HG02885 (cell line): ENCODE data around the gene THEM4.

Experiments used
- ATAC-seq: cut with Tn5 transposase; IDR thresholded peaks from one replicate; pipeline ENCODE4 v1.9.1; 2021; ENCODE audit warnings: mild to moderate bottlenecking; ENCODE audit not compliant: unreplicated experiment, poor library complexity

THEM4 gene

GRCh38 chr1:151840421-151840820 is 68.9 kb downstream of the THEM4 start:
- no peak for ATAC-seq

- ATAC-seq, result no peak
Observed at GRCh38 chr1:151839457-151840403, 69.6 kb downstream of the THEM4 start, which contains the start of gene C2CD4D. TSS of gene C2CD4D (minus strand) at chr1:151839820. CDS start at chr1:151838989, 831 bp downstream.

- ATAC-seq, result no peak
Observed at GRCh38 chr1:151839082-151839412, 70.3 kb downstream of the THEM4 start.

GRCh38 chr1:151838222-151839081 is 70.9 kb downstream of the THEM4 start:
- no peak for ATAC-seq

- ATAC-seq, result no peak
Observed at GRCh38 chr1:151837884-151838221, 71.5 kb downstream of the THEM4 start.

- ATAC-seq, result no peak
Observed at GRCh38 chr1:151837197-151837596, 72.1 kb downstream of the THEM4 start.

GRCh38 chr1:151835596-151835995 is 73.7 kb downstream of the THEM4 start:
- no peak for ATAC-seq

GRCh38 chr1:151834239-151834638 is 75.1 kb downstream of the THEM4 start:
- no peak for ATAC-seq

- ATAC-seq, result no peak
Observed at GRCh38 chr1:151833172-151833900, 76.0 kb downstream of the THEM4 start.

GRCh38 chr1:151832318-151832980 is 76.9 kb downstream of the THEM4 start:
- ATAC-seq, result no peak

- no peak for ATAC-seq
Observed at GRCh38 chr1:151831605-151832004, 77.7 kb downstream of the THEM4 start, which contains the start of gene RORC. TSS of gene RORC (minus strand) at chr1:151831802. CDS start at chr1:151831764, 38 bp downstream.

- ATAC-seq, result no peak
Observed at GRCh38 chr1:151831256-151831591, 78.1 kb downstream of the THEM4 start.

GRCh38 chr1:151830055-151830454 is 79.3 kb downstream of the THEM4 start:
- ATAC-seq, result no peak

GRCh38 chr1:151829352-151830046 is 79.8 kb downstream of the THEM4 start:
- ATAC-seq, result no peak

- ATAC-seq, result no peak
Observed at GRCh38 chr1:151828921-151829320, 80.4 kb downstream of the THEM4 start.

GRCh38 chr1:151827853-151828252 is 81.5 kb downstream of the THEM4 start:
- no peak for ATAC-seq

GRCh38 chr1:151825751-151826660 is 83.3 kb downstream of the THEM4 start:
- no peak for ATAC-seq

- no peak for ATAC-seq
Observed at GRCh38 chr1:151825204-151825603, 84.1 kb downstream of the THEM4 start.
